T1000 (cell line): ENCODE results near the gene MLXIPL.
"Not testable (repeated sequence)": the region's sequence is repeated elsewhere in the genome, so short reads cannot be mapped to it uniquely, and the experiment has no call there.

ENCODE experiments used
- DNase-seq: peaks from one replicate; lab custom pipeline; 2025; ENCODE audit warnings: mixed read lengths; lab: John Stamatoyannopoulos, UW

The MLXIPL gene

DNA sequence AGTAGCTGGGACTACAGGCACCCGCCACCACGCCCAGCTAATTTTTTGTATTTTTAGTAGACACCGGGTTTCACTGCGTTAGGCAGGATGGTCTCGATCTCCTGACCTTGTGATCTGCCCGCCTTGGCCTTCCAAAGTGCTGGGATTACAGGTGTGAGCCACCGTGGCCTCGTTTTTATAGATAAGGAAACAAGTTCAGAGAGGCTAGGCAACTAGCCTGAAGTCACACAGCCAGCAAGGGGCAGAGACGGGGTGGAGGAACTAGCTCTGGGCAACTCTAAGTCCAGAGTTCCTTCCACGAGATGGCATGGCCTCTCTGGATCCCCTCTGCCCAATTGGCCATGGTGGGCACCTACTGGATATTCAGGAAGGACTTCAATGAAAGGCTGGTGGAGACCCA, 9.4 kb downstream of the MLXIPL start:
- DNase-seq = not testable (repeated sequence)

- DNase-seq = no peak
These were observed 10.2 kb downstream of the MLXIPL start for GRCh38 chr7:73613954-73614735.

- DNase-seq = no peak
These were observed 11.6 kb downstream of the MLXIPL start for GRCh38 chr7:73612598-73613269.

DNA sequence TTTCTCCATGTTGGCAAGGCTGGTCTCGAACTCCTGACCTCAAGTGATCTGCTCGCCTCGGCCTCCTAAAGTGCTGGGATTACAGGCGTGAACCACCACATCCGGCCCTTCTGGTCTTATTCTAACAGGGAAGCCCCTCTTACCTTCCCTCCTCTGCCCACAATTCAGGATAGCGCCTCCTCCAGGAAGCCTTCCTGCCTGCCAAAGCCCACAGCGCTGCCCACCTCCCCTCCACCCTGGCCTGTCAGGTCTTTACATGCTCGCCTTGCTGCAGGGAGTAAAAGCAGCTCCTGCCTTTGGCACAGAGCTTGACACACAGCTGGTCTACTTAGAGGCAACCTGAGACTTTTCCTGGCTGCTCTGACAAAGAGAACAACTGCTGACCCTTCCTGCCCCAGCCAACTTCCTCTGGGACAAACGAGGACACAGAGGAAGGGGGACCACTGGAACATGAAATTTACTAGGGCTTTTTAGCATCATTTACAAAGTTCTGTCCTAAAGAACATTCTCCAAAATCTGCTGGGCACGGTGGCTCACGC, 13.2 kb downstream of the MLXIPL start:
- no peak for DNase-seq

DNA sequence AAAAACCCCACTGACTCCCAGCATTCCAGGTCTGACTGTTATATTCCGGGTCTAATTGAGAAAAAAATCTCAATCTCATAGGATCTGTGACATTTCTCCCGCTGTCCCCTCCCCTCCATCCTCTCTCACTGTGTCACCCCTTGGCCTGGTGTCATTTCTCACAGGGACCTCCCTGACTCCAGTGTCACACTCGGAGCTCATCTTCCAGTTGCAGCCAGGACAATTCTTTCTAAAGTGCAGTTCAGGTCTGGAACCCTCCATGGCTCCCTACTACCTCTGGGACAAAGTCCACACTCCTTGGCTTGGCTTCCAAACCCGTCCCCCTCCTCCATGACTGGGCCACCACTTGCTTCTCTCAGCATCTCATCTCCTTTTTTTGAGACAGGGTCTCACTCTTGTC, 14.2 kb downstream of the MLXIPL start:
- DNase-seq = no peak

GRCh38 chr7:73607692-73607983, 16.7 kb downstream of the MLXIPL start:
- not testable (repeated sequence) for DNase-seq

DNA sequence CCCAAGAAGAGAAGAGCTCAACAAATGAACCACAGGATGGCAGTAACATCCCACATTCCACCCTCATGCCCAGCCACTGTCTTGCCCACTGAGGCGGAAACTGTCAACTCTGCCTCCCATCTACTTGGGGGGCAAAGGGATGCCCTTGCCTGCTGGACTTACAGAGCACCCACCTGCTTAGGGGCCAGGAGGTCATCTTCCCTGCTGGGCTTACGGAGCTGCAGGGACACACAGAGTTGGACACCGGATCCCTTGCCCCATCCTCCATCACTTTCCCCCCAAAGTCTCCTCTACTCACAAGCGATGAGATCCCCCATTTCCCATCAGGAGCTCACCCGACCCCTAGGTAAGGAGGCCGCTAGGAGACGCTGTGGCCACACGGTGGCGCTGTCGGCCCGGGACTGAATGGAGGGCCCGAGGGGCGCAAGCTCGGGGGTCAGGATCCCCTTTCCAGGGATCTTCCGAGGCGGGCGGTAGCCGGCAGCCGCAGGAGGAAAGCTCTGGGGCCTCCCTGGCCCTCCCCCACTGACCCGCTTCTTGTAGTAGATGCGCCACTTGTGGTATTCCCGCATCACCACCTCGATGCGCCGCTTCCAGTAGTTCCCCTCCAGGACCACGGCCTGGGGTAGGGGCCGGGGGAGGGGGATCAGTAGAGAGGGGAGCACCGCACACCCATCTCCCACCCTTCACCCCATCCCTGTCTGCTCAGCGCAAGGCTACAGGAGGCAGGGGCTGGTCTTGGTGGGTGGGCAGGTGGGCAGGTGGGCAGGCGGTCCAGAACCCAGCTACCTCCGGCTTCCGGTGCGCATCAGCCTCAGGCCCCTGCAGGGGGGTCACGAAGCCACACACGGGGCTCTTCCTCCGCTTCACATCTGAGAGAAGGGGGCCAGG, 17.3 kb downstream of the MLXIPL start:
- DNase-seq = peak; percentile 25

DNA sequence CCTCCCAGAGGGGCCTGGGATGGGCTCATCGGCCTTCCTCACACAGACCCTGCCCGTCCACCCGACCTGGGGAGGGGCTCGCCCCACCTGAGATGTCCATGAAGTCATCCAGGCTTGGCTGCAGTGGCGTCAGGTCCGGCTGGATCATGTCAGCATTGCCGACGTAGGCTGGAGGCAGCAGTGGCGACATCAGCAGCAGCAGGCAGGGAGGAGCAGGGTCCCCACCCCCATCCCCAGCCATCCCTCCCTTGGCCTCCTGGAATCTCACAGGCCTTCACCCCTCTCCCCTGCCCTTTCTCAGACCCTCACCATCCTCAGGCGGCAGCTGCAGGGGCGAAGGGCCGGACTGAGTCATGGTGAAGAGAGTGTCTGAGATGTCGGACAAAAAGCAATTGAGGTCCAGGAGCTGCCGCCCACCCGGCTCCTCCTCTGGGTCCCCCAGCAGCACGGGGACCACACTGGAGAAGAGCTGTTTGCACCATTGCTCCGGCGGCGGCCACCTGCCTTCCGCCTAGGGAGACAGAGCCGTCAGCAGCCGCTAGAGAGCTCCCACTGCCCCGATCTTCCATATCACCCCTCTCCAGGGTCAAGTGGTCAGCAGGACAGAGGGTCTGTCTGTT, 18.6 kb downstream of the MLXIPL start:
- no peak for DNase-seq

GRCh38 chr7:73602721-73603651, 21.3 kb downstream of the MLXIPL start:
- DNase-seq = no peak

DNA sequence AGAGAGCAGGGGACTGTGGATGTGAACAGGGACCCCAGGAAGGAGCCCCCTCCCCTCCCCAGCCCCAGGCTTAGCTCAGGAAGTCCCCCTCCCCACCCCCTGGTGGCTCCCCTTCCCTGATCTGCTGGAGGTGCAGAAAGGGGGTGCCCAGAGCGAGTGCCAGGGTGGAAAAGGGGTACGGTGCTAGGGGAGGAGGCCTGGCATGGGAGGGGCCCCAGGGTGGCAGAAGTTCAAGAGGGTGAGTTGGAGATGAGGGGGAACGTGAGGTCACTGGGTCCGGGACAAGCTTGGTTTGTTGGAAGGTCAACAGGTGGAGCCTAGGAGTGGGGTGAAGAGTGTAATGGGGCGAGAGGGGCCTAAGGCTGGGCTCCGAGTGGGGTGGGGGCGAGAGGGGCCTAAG, 24.4 kb downstream of the MLXIPL start:
- no peak for DNase-seq

- DNase-seq = no peak
These were observed 25.0 kb downstream of the MLXIPL start for GRCh38 chr7:73599151-73599882.

DNA sequence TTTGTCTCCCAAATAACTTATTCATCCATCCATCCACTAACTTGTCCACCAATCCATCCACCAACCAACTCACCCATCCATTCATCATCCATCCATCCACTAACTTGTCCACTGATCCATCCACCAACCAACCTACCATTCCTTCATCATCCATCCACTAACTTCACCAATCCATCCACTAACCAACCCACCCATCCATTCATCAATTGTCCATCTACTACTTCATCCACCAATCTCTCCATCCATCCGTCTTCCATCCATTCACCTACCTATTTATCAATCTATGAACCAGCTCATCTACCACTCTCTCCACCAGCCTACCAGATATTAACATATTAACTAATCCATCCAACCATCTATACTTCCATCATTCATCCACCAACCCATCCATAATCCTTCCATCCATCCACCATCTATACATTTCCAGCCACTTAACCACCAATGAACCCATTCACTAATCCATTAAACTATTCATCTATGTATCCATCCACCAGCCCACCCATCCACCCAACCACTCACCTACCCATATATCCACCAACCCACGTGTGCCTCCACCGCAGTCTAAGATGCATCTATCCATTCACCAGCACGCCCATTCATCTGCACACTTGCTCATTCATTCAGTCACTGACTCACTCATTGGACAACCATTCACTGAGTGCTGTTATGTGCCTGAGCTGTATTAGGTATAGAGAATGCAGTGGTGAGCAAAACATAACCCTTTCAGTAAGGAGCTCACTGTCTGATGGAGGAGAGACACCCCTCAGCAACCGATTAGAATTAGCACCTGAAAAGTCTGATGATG, 26.1 kb downstream of the MLXIPL start:
- DNase-seq = no peak

- DNase-seq = no peak
These were observed 27.9 kb downstream of the MLXIPL start for GRCh38 chr7:73596191-73597065.

DNA sequence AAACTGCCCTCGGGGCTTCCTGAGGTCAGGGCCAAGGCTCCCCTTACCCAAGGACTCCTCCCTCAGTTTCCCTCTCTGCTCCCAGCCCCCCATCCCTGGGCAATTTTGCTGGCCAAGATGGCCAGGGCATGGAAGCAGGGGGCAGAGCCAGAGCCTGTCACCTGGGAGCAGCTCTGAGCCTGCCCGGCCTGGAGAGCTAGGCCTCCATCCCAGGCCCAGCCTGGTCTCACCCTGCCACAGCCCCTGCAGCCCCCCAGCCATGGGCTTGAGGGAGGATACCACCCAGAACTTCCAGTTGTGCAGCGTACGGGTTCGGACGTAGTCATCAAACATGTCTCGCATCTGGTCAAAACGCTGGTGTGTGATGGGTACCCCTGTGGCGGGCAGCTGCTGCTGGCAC, 29.0 kb downstream of the MLXIPL start:
- DNase-seq = no peak

GRCh38 chr7:73593207-73594045, 30.9 kb downstream of the MLXIPL start:
- DNase-seq = no peak

GRCh38 chr7:73586911-73587310, 37.4 kb downstream of the MLXIPL start:
- DNase-seq = no peak

GRCh38 chr7:73585196-73585595, 39.1 kb downstream of the MLXIPL start:
- no peak for DNase-seq
